ENCODE data around the gene TSC22D1. TPM values are rescaled to one million over a fixed set of nuclear protein-coding genes. Genes with fewer than 3 reads are reported as not detected.

TSC22D1 gene
- total RNA-seq, 2 donors from 2014 or later = 30.7 to 50.1 TPM

GRCh38 chr13:44413095-44413494 lies 163.0 kb downstream of the TSC22D1 start:
- no peak for TF ChIP-seq CTCF (IDR thresholded peaks at IDR 0.05)
- TF ChIP-seq POLR2A (IDR thresholded peaks at IDR 0.05) = no peak
- WGBS, 2 donors = 78 to 90% methylated on average over 13 of the region's 13 CpGs

GRCh38 chr13:44412346-44412935 lies 163.7 kb downstream of the TSC22D1 start:
- no peak for DNase-seq
- intact Hi-C loops (cut with DNase I) = no loop called here
- H3K4me1 ChIP-seq = no peaks in the 10 kb centered on the region

More at GRCh38 chr13:44413095-44413494, 163.0 kb downstream of the TSC22D1 start:
- Histone ChIP-seq H3K4me3 (no peak overlapping the region), H3K9me3 (no peaks in the 10 kb centered on the region), H3K27ac (no peak overlapping the region), H3K27me3 (no peaks in the 10 kb centered on the region), H3K36me3 (replicated peaks in 1 of 2; ENCODE audit: insufficient read depth in 1 of 2, low read depth in 2 of 2) (no peaks in the 10 kb centered on the region), H3K4me1 (no peaks in the 10 kb centered on the region)
- DNase-seq (no peak), ATAC-seq (no peak)
- intact Hi-C loops (cut with DNase I) = no loop called here

GRCh38 chr13:44411841-44412240 lies 164.3 kb downstream of the TSC22D1 start:
- DNase-seq = no peak
- Histone ChIP-seq H3K36me3 (replicated peaks in 1 of 2; ENCODE audit: insufficient read depth in 1 of 2, low read depth in 2 of 2) (no peaks in the 10 kb centered on the region), H3K27ac (no peak overlapping the region), H3K9me3 (no peaks in the 10 kb centered on the region), H3K4me3 (no peak overlapping the region), H3K4me1 (no peaks in the 10 kb centered on the region), H3K27me3 (no peaks in the 10 kb centered on the region)
- TF ChIP-seq CTCF (IDR thresholded peaks at IDR 0.05) = no peak
- TF ChIP-seq POLR2A (IDR thresholded peaks at IDR 0.05) = no peak
- no peak for ATAC-seq
- 70 to 81% methylated on average over 2 of the region's 2 CpGs for WGBS, 2 donors
- intact Hi-C loops (cut with DNase I) = no loop called here

More at GRCh38 chr13:44412346-44412935, 163.7 kb downstream of the TSC22D1 start:
- Histone ChIP-seq H3K36me3 (replicated peaks in 1 of 2; ENCODE audit: insufficient read depth in 1 of 2, low read depth in 2 of 2) (no peaks in the 10 kb centered on the region), H3K27ac (no peak overlapping the region), H3K27me3 (no peaks in the 10 kb centered on the region), H3K4me3 (no peak overlapping the region), H3K9me3 (no peaks in the 10 kb centered on the region)
- 78% methylated on average over 16 of the region's 16 CpGs for WGBS, 2 donors
- TF ChIP-seq CTCF (IDR thresholded peaks at IDR 0.05) (no peak), POLR2A (IDR thresholded peaks at IDR 0.05) (no peak)
- no peak for ATAC-seq

GRCh38 chr13:44410328-44410859 lies 165.7 kb downstream of the TSC22D1 start:
- Histone ChIP-seq H3K27me3 (no peaks in the 10 kb centered on the region), H3K4me3 (no peak overlapping the region), H3K9me3 (no peaks in the 10 kb centered on the region), H3K4me1 (no peaks in the 10 kb centered on the region), H3K36me3 (replicated peaks in 1 of 2; ENCODE audit: insufficient read depth in 1 of 2, low read depth in 2 of 2) (no peaks in the 10 kb centered on the region), H3K27ac (no peak overlapping the region)
- 56 to 67% methylated on average over 6 of the region's 6 CpGs for WGBS, 2 donors
- TF ChIP-seq POLR2A (IDR thresholded peaks at IDR 0.05) (no peak), CTCF (IDR thresholded peaks at IDR 0.05) (peak in 1 of 7 experiments; percentile 19)
- intact Hi-C loops (cut with DNase I) = no loop called here
- DNase-seq (peak in 1 of 4 donors; percentile 19), ATAC-seq (no peak)

GRCh38 chr13:44409595-44409994 lies 166.5 kb downstream of the TSC22D1 start:
- Histone ChIP-seq H3K27me3 (no peaks in the 10 kb centered on the region), H3K4me3 (no peak overlapping the region), H3K9me3 (no peaks in the 10 kb centered on the region), H3K27ac (no peak overlapping the region), H3K4me1 (peaks cover 3% of the 10 kb centered on the region), H3K36me3 (replicated peaks in 1 of 2; ENCODE audit: insufficient read depth in 1 of 2, low read depth in 2 of 2) (no peaks in the 10 kb centered on the region)
- no peak for ATAC-seq
- no peak for DNase-seq
- 68 to 74% methylated on average over 4 of the region's 4 CpGs for WGBS, 2 donors
- intact Hi-C loops (cut with DNase I) = no loop called here
- no peak for TF ChIP-seq POLR2A (IDR thresholded peaks at IDR 0.05)
